Activated CD4-positive, alpha-beta T cell treated with anti-CD3 and anti-CD28 coated beads for 24 hours (primary cell): Measurements from ENCODE around the gene SMAD5.

Experiments used
- DNase-seq, 2 donors: peaks; one replicate each; pipeline ENCODE4 v3.0.0-alpha.2; 2020; ENCODE audit warnings: low read depth in 2 of 2

SMAD5 gene

GRCh38 chr5:136132557-136133221 is at the start of gene SMAD5:
Gene SMAD5, plus strand, starts transcription at chr5:136132845. Its CDS starts 20,916 bp downstream, at chr5:136153761.
- DNase-seq: peak; percentile 45 to 61

DNA sequence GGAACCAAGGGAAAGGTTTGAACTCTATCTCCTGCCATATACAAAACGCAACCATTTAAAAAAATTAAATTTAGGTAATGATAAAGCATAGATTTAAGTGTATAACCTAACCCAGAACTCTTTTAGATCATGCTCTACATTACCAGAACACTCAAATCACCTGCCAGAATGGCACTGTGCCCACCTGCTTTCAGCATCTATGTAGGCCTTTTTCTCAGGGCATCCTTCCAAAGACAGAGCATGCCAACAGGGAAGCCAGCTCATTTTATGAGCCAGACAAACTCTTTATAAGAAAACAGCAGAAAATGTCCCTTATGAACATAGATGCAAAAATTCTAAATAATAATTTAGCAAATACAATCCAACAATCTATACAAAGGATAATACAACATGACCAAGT is 47.9 kb upstream of the SMAD5 start:
- no peak for DNase-seq

- no peak for DNase-seq
Measured at GRCh38 chr5:136086783-136087566, 45.7 kb upstream of the SMAD5 start.

GRCh38 chr5:136087961-136088871 is 44.4 kb upstream of the SMAD5 start:
- DNase-seq: no peak

- DNase-seq: no peak
Measured at GRCh38 chr5:136089791-136090190, 42.9 kb upstream of the SMAD5 start.

DNA sequence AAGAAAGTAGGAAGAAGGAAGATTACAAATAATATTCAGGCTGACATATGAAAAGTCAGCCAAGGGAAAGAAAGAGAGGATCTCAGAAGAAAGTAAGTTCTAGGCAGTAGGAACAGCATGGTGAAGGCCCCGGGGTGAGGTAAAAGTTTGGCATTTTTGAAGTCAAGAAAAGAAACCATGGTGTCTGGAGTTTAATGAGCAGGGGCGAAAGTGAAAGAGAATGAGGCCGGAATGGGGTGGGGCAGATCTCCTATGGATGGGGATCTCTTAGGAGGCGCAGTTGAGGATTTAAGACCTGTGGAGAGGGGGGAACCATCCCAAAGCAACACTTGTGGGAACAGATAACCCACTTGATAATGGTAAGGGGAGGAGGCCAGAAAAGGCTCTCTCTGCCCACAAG is 42.3 kb upstream of the SMAD5 start:
- DNase-seq: no peak

DNA sequence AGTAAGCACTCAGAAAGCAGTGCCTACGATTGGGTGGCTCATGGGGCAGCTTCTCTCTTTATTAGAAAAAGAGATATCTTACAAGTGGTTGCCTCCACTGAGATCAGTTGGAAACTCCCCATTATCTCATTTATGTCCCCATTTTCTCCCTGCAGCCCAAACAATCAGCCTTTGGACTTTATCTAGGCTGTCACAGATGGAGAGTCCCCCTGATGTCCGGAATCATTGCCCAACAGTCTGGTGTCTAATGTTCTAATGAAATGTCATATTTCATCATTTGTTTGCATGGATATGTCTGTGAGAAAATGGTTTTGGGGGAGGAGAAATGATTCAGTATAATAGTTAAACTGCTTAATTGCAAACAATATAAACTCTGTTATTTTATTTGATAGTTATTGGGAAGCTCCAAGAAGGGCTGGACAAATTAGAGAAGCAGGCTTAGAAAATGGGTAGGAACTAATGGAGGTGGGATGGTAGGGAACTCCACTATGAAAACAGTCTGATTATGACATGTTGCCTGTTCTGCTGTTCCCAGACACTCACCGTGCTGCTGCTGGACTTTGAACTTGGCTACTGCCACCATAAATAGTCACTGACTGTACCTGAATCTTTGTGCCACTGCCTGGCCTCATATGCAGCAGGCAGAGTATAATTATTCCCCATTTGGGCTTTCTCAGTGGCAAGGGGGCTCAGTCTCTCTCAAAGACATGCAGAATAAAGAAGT is 38.3 kb upstream of the SMAD5 start:
- no peak for DNase-seq

- DNase-seq: no peak
Measured at GRCh38 chr5:136094913-136095641, 37.6 kb upstream of the SMAD5 start.

GRCh38 chr5:136098176-136098575 is 34.5 kb upstream of the SMAD5 start:
- no peak for DNase-seq

DNA sequence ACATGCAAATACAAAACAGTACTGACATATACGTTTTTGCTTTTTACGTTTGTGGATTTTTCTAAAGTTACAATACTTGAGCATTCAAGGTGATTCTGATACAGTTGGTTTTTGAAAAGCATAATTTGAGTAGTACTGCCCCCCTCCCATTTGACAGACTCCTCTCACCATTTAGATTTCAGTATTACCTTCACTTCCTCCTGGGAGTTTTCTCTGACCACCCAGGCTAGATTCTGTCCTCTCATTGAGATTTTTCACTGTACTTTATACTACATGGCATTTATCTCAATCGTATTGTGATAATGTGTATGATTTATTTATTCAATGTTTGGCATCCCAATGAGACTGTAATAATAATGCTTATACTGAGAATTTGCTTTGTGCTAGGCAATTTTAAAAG is 32.8 kb upstream of the SMAD5 start:
- no peak for DNase-seq

- no peak for DNase-seq
Measured at GRCh38 chr5:136101884-136102283, 30.8 kb upstream of the SMAD5 start.

- DNase-seq: no peak
Measured at GRCh38 chr5:136103118-136103517, 29.5 kb upstream of the SMAD5 start.

DNA sequence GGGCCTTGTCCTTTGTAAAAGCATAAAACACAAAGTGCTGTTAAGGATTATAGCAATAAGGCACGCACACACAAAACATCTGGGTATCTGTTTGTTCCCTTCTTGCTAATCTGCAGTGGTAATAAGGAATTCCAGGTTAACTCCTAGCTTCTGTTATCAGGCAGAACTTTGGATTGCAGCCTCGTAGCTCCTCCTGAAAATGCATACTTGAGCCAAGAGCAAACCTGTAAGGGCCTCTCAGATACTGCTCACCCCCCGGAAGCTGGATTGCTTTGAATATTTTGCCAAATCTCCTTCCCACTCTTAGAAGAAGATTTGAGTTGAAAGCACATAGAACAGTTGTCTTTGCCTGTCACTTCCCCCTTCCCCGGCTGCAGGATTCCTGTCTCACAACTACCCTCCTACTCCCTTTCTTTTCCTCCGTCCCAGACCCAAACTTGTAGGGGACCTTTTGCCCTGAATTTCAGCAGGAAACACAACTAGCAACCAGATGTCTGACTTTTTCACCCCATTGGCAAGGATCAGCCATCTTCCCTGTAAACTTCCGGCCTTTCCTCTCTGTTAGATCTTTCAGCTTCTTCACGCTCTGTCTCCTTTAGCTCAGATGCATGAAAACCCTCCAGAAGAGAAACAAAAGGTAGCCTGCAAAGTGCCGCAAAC is 28.2 kb upstream of the SMAD5 start:
- DNase-seq: no peak

- no peak for DNase-seq
Measured at GRCh38 chr5:136106351-136107031, 26.2 kb upstream of the SMAD5 start.

DNA sequence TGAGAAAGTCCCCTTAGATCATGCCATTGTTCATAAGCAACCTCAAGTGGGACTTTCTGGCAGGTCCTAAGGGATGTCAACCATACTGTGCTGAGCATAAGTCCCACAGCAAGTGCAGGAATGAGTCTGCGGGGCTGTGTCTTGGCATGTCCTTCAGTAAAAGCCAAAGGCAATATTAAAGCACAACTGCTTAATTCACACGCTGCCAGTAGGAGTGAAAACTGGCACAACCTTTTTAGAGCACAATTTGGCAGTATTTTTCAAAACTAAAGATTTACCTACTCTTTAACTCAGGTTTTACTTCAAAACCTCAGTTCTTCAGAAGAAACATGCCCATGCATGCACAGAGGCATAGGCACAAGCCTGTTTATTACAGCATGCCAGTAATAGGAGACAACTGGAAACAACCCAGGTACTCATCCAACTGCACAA is 24.4 kb upstream of the SMAD5 start:
- DNase-seq: no peak

DNA sequence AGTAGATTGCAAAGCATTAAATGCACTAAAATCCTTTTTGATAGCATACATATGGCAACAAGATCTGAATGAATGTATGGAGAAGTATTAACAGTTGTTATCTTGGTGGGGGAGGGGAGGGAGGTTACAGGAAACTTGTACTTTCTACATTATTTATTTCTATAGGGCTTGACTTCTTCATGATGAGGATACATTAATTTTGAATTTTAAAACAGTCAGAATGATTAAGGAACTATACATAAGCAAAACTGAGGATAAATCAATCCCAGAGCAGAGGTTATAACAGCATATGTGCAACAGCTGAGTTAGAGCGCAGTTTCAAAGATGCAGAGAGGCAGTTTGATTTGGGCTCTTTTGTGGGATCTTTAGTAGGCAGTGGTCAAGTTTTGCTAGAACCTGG is 23.9 kb upstream of the SMAD5 start:
- no peak for DNase-seq

DNA sequence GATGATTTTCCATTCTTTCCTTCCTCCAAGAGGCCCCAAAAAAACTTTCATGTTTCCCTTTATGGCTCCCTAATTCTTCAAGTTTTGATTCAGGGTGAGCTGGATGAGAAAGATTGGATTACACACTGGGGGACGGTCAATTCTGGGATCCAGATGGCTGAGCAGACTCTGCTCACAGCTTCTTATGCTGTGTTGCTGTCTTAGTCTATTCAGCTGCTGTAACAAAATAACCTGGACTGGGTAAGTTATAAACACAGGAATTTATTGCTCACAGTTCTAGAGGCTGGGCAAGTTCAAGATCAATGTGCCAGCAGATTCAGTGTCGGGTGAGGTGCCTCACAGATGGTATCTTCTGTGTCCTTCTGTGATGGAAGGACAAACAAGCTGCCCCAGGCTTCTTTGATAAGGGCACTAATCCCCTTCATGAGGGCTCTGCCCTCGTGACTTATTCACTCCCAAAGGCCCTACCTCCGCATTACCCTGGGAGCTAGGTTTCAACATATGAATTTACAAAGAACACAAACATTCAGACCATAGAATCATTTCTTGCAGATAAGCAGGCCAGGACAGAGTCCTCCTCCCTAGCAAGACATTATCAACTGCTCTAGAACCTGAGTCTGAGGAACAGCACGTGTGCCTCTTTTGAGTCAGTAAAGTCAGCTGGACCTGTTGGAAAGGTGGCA is 23.1 kb upstream of the SMAD5 start:
- no peak for DNase-seq

DNA sequence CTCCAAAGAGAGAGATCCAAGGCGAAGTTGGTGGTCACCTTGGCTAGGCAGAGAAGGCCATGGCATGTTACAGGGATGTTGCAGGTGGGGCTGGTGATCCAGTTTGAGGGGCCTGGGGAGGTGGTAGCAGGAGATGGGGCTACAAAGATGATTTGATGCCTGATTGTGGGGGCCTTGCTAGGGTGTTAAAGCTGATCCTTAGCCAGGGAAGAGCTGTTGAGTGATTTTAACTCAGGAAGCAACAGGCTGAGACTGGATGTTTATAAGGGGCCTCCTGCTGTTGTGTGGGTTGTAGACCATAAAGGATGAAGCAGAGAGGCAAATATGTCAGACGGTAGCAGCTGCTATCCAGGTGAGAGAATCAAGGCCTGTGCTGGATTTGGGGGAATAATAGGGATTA is 19.0 kb upstream of the SMAD5 start:
- DNase-seq: no peak

DNA sequence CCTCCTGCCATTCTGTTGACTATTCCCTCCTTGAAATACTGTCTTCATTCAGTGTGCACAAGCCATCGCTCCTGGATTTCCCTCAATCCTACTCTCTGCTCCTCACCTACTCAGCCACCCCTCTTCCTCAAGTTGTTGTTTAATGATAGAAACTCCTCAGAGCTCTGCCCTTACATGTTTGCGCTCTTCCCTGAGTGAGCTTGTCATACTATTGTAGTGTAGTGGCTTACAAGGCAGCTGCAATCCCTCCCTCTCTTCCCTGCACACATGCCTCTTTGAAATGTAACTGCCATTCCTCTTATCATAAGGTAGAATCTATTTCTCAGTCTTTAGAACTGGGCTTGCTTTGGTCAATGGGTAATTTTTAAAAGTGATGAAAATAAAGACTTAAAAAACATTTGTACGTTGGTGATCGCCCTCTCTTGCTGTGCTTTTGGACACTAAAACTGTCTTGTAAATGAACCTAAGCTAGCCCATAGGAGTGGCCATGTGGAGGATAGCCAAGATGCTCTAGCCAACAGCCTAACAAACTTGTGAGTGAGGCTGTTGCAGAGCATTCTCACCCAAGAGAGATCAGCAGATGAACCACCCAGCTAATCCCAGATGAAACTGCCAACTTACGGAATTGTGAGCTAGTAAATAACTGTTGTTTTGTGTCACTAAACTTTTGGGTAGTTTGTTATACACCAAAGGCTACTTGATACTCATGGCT is 18.1 kb upstream of the SMAD5 start:
- DNase-seq: no peak
